GM13977 (cell line): ENCODE data around the gene DDRGK1.

Source experiments
- DNase-seq: peaks from one replicate; pipeline ENCODE4 v3.0.0; 2012; ENCODE audit warnings: low spot score
- CTCF ChIP-seq: IDR thresholded peaks from 2 replicates; pipeline ENCODE4 v1.5.1; 2012; ENCODE audit warnings: mild to moderate bottlenecking, control low read depth; ENCODE audit not compliant: insufficient read depth; ENCODE audit errors: extremely low read depth, missing control alignments
- in situ Hi-C: fragments of 300-500 bp; cut with MboI; formaldehyde crosslinking; loops from one replicate; pipeline ENCODE4 v1.12.0; 2022; ENCODE audit warnings: low sequenced_read_pairs, low pct_unique_long_range_greater_than_20kb, mixed read lengths, inconsistent platforms; ENCODE audit not compliant: unreplicated experiment

Gene DDRGK1

GRCh38 chr20:3165473-3166337 lies 38.8 kb downstream of the DDRGK1 start:
- DNase-seq, result peak; percentile 28
- no peak for TF ChIP-seq CTCF
- in situ Hi-C loops, result no loop called here

GRCh38 chr20:3164763-3165410 lies 39.6 kb downstream of the DDRGK1 start:
- in situ Hi-C loops, result no loop called here
- no peak for DNase-seq
- TF ChIP-seq CTCF, result no peak

GRCh38 chr20:3164043-3164762 lies 40.3 kb downstream of the DDRGK1 start:
- no peak for TF ChIP-seq CTCF
- in situ Hi-C loops, result no loop called here
- no peak for DNase-seq

- in situ Hi-C loops, result no loop called here
- DNase-seq, result no peak
- no peak for TF ChIP-seq CTCF
Measured at GRCh38 chr20:3163099-3164042, 41.1 kb downstream of the DDRGK1 start.

GRCh38 chr20:3162080-3162611 lies 42.3 kb downstream of the DDRGK1 start:
- peak; percentile 24 for DNase-seq
- no peak for TF ChIP-seq CTCF
- in situ Hi-C loops, result no loop called here
